DOHH2 (cell line): Measurements from ENCODE around the gene HES7.

ENCODE experiments used
- CTCF ChIP-seq: fragments of 200-600 bp; sonication (generic); IDR thresholded peaks from one replicate; pipeline ENCODE4 v1.5.1; 2014; ENCODE audit warnings: antibody characterized with exemption, mild to moderate bottlenecking, low read depth, low read length; ENCODE audit not compliant: poor library complexity, severe bottlenecking
- EZH2phosphoT487 ChIP-seq: fragments of 200-600 bp; sonication (generic); IDR thresholded peaks from 2 replicates; pipeline ENCODE4 v1.6.1; 2017; ENCODE audit warnings: borderline replicate concordance, mild to moderate bottlenecking, antibody characterized with exemption, low read length, moderate library complexity, mixed read lengths

GRCh38 chr17:8137645-8138373 lies 13.9 kb upstream of the HES7 start:
- TF ChIP-seq CTCF: no peak
- TF ChIP-seq EZH2phosphoT487: no peak
